ENCODE measurements around the gene CANT1.

DNA sequence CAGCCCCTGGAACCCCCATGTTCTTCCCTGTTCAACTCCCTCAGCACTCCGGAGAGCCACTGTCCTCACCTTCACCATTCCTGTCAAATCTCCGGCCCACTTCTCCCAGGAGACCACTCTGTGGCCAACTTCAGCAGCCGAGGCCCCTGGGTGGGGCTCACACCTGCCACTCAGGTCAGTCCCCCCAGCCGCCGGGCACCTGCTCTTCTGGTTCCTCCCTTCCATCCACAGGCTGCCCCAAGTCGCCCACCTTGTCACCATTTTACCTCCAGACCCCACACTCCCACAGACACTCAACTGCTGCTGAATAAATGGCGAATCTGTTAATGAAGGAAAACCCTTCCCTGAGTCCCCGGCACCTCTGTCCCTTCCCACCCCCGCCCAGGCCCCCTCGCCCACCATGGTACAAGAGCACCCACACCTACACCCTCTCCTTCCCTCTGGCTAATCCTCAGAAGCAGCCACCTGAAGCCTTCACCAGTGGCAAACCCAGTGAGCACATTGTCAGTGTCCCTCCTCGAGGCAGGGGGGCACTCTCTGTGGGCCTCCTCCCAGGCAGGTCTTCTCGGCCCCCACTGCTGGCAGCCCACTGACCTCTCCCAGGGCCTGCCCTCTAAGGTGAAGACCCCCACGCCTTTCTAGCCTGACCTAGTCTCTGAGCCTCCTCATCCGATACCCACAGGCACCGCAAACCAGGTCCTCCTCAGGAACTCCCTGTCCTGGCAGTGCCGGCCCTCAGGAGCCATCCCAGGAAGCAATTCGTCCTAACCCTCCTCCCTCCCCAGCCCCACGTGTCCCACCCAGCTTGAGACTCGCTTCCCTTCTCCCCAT is 8.2 kb downstream of the CANT1 start:
- no peak for TF ChIP-seq EZH2 (IDR thresholded peaks at IDR 0.05)
- no peak for TF ChIP-seq POLR2AphosphoS5 (IDR thresholded peaks at IDR 0.05; ENCODE audit: borderline replicate concordance, low read depth, low read length)
- TF ChIP-seq FOXP2 (optimal IDR thresholded peaks at IDR 0.05; ENCODE audit: control extremely low read depth, extremely low read length, insufficient read depth), result no peak
